Measurements from ENCODE around the gene RPUSD1.

DNA sequence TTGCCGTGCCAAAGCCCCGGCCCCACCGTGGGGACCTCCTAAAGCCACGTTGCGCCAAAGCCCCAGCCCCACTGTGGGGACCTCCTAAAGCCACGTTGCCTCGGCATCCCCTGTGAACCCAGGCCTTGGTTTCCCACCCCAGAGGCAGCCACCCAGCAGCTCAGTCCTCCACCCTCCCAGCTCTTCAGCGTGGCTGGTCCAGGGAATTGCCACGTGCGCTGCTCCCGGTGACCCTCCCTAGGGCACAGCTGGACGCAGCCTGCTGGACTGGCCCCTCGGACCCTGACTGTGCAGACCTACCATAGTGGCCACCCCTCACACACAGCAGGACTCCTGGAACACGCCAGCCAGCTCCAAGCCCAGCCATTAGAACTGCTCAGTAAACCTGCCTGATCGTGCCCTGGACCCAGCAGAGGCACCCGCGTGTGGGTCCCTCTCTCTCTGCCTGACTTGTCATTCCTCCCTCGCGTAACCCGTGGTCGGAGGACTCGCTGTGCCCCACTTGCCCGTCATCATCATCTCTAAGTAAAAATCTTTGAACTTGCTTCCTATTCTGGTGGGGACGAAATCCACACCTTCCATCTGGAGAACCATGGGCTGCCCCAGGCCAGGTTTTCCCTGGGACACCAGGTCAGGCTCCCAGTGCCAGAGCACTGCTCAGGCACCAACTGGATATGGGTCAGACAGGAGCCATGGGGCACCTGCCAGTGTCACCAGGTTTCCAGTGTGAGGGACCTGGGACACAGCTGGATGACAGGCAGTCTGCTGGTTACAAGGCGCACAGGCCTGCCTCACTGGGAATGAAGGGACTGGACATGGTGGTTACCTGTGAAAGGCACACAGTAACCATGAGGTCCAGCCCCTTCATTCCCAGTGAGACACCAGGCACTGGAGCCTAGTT lies 53.0 kb downstream of the RPUSD1 start:
- TF ChIP-seq EZH2 (IDR thresholded peaks at IDR 0.05; ENCODE audit: low read depth) = no peak
- TF ChIP-seq, protein P1, sequence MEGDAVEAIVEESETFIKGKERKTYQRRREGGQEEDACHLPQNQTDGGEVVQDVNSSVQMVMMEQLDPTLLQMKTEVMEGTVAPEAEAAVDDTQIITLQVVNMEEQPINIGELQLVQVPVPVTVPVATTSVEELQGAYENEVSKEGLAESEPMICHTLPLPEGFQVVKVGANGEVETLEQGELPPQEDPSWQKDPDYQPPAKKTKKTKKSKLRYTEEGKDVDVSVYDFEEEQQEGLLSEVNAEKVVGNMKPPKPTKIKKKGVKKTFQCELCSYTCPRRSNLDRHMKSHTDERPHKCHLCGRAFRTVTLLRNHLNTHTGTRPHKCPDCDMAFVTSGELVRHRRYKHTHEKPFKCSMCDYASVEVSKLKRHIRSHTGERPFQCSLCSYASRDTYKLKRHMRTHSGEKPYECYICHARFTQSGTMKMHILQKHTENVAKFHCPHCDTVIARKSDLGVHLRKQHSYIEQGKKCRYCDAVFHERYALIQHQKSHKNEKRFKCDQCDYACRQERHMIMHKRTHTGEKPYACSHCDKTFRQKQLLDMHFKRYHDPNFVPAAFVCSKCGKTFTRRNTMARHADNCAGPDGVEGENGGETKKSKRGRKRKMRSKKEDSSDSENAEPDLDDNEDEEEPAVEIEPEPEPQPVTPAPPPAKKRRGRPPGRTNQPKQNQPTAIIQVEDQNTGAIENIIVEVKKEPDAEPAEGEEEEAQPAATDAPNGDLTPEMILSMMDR (conservative IDR thresholded peaks at IDR 0.05) = no peak

All from PC-9 (cell line).